HepG2 (cell line): ENCODE data around the gene CCND1. TPM values are rescaled to one million over a fixed set of nuclear protein-coding genes. Genes with fewer than 3 reads are reported as not detected.

Source experiments
- AKAP8 ChIP-seq: sonication (generic); formaldehyde crosslinking; IDR thresholded peaks from 2 replicates; pipeline ENCODE4 v1.5.1; 2020; ENCODE audit warnings: mild to moderate bottlenecking, missing genetic modification reagents
- DNMT1 ChIP-seq: sonication (generic); formaldehyde crosslinking; IDR thresholded peaks from 2 replicates; pipeline ENCODE4 v1.5.1; 2020; ENCODE audit warnings: mild to moderate bottlenecking, missing genetic modification reagents
- IKZF4 ChIP-seq: sonication (generic); formaldehyde crosslinking; IDR thresholded peaks from 2 replicates; pipeline ENCODE4 v1.5.1; 2020; ENCODE audit warnings: borderline replicate concordance, mild to moderate bottlenecking, low read depth, missing genetic modification reagents; ENCODE audit errors: not compliant biosample characterization
- MAZ ChIP-seq, 2 experiments: sonication (generic) in 1 of 2; formaldehyde crosslinking in 1 of 2; IDR thresholded peaks; 2 replicates each; pipeline versions ENCODE4 v1.5.0 to v1.6.1; 2012 to 2020; ENCODE audit warnings: low read depth in 2 of 2, mild to moderate bottlenecking in 2 of 2, borderline replicate concordance in 1 of 2, improper control_type of control experiment in 1 of 2, low read length in 1 of 2, missing genetic modification reagents in 1 of 2, moderate library complexity in 1 of 2
- PHF20 ChIP-seq: sonication (generic); formaldehyde crosslinking; IDR thresholded peaks from 2 replicates; pipeline ENCODE4 v1.5.0; 2020; ENCODE audit warnings: mild to moderate bottlenecking, missing genetic modification reagents
- SUZ12 ChIP-seq: fragments of 150-350 bp; IDR thresholded peaks from 2 replicates; pipeline ENCODE4 v1.6.1; 2014; ENCODE audit warnings: low read depth, low read length
- ZNF564 ChIP-seq: sonication (generic); formaldehyde crosslinking; IDR thresholded peaks from 2 replicates; pipeline ENCODE4 v1.8.1; 2023; ENCODE audit warnings: mild to moderate bottlenecking, missing genetic modification reagents
- ZNF720 ChIP-seq: sonication (generic); formaldehyde crosslinking; IDR thresholded peaks from 2 replicates; pipeline ENCODE4 v1.4.0; 2020; ENCODE audit warnings: missing genetic modification reagents
- ZNF766 ChIP-seq: sonication (generic); formaldehyde crosslinking; IDR thresholded peaks from 2 replicates; pipeline ENCODE4 v1.5.0; 2020; ENCODE audit warnings: missing genetic modification reagents, borderline replicate concordance
- polyA plus RNA-seq, 8 experiments: library from polyadenylated mRNA; depleted of rRNA in 3 of 8; stranded (reverse) in 7 of 8; unstranded in 1 of 8; fragments of >200 nt; fragmentation: Illumina TruSeq in 4 of 8; extraction: Trizol in 4 of 8; gene quantifications; 2 replicates each; pipeline versions ENCODE4 v1.2.1 to v1.2.3, GENCODE V29; 2011 to 2016; ENCODE audit warnings: low read depth in 4 of 8, missing spikeins in 1 of 8, mixed read lengths in 1 of 8; ENCODE audit not compliant: insufficient read depth in 1 of 8
- total RNA-seq, 5 experiments: library from RNA; depleted of rRNA; stranded (reverse); fragments of >200 nt; fragmentation: Illumina TruSeq; extraction: Trizol; gene quantifications; 2 replicates each; pipeline ENCODE4 v1.2.3, GENCODE V29; 2016; ENCODE audit warnings: low read depth in 1 of 5
- TF ChIP-seq, protein P1 (sequence below): sonication (generic); formaldehyde crosslinking; IDR thresholded peaks from 2 replicates; pipeline ENCODE4 v1.5.1; 2020; ENCODE audit warnings: mild to moderate bottlenecking, moderate library complexity, missing genetic modification reagents
- TF ChIP-seq, protein P2 (sequence below), 2 experiments: fragments of 450-650 bp in 1 of 2; sonication (generic) in 1 of 2; formaldehyde crosslinking in 1 of 2; IDR thresholded peaks; 2 replicates each; pipeline versions ENCODE4 v1.6.1 to v1.8.0; 2016 to 2022; ENCODE audit warnings: antibody characterized with exemption in 1 of 2, mild to moderate bottlenecking in 1 of 2, missing genetic modification reagents in 1 of 2
- TF ChIP-seq, protein P3 (sequence below): IDR thresholded peaks from 2 replicates; pipeline ENCODE4 v1.6.1; 2012; ENCODE audit warnings: low read length, improper control_type of control experiment

The CCND1 gene
- total and polyA plus RNA-seq, 2 of the 13 experiments (the other 11 are each of a cell fraction or from before 2014, with no cell fraction given) = 107 to 136 TPM

DNA sequence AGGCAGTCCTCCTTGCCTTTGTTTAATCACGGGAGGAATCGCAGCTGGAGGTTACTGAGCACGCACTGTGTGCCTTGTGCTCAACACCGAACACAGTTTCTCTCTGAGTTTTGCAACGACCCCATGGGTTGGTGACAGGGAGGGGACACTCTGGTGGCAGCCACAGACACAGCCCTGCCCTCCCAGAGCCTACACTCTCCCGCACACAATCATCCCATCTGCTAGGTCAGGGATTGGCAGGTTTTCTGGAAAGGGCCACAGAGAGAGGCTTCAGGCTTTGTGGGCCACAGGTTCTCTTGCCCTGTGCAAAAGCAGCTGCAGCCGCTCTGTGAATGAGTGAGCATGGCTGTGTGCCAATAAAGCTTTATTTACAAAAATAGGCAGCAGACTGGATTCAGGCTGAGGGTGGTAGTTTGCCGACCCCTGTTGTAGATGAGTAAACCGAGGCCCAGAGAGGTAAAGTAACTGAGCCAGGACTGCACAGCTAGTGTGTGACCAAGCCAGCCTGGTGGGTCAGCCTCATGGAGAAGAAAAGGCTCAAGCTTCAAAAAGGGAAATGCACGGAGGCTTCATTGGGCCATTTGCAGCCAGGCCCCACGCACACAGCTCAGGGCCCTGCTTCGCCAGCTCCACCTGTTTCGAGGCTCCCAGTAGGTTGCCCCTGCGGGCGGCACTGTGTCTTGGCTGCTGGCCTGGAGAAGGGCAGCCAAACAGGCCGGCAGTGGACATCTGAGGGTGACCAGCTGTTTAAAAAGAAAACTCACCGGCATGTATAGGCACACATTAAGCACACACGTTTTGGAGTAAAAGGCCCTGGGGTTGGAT lies 17.9 kb downstream of the CCND1 start (continued):
- TF ChIP-seq, protein P1, sequence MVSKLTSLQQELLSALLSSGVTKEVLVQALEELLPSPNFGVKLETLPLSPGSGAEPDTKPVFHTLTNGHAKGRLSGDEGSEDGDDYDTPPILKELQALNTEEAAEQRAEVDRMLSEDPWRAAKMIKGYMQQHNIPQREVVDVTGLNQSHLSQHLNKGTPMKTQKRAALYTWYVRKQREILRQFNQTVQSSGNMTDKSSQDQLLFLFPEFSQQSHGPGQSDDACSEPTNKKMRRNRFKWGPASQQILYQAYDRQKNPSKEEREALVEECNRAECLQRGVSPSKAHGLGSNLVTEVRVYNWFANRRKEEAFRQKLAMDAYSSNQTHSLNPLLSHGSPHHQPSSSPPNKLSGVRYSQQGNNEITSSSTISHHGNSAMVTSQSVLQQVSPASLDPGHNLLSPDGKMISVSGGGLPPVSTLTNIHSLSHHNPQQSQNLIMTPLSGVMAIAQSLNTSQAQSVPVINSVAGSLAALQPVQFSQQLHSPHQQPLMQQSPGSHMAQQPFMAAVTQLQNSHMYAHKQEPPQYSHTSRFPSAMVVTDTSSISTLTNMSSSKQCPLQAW (CRISPR knock-in tag) = peak; percentile 23; the same call in 1 of the 2 replicates
- TF ChIP-seq IKZF4 (no peak), PHF20 (CRISPR knock-in tag) (no peak), ZNF564 (CRISPR knock-in tag) (no peak), MAZ (IDR thresholded peaks at IDR 0.05; ENCODE audit: borderline replicate concordance, low read depth, low read length) (no peak), MAZ (CRISPR knock-in tag; IDR thresholded peaks at IDR 0.05; ENCODE audit: low read depth) (no peak), SUZ12 (no peak), DNMT1 (CRISPR knock-in tag) (no peak), ZNF766 (CRISPR knock-in tag) (no peak), AKAP8 (CRISPR knock-in tag) (no peak), ZNF720 (CRISPR knock-in tag) (0 out of 2 replicates have a peak, but pooled peaks have one; percentile 56)
- TF ChIP-seq, protein P2, sequence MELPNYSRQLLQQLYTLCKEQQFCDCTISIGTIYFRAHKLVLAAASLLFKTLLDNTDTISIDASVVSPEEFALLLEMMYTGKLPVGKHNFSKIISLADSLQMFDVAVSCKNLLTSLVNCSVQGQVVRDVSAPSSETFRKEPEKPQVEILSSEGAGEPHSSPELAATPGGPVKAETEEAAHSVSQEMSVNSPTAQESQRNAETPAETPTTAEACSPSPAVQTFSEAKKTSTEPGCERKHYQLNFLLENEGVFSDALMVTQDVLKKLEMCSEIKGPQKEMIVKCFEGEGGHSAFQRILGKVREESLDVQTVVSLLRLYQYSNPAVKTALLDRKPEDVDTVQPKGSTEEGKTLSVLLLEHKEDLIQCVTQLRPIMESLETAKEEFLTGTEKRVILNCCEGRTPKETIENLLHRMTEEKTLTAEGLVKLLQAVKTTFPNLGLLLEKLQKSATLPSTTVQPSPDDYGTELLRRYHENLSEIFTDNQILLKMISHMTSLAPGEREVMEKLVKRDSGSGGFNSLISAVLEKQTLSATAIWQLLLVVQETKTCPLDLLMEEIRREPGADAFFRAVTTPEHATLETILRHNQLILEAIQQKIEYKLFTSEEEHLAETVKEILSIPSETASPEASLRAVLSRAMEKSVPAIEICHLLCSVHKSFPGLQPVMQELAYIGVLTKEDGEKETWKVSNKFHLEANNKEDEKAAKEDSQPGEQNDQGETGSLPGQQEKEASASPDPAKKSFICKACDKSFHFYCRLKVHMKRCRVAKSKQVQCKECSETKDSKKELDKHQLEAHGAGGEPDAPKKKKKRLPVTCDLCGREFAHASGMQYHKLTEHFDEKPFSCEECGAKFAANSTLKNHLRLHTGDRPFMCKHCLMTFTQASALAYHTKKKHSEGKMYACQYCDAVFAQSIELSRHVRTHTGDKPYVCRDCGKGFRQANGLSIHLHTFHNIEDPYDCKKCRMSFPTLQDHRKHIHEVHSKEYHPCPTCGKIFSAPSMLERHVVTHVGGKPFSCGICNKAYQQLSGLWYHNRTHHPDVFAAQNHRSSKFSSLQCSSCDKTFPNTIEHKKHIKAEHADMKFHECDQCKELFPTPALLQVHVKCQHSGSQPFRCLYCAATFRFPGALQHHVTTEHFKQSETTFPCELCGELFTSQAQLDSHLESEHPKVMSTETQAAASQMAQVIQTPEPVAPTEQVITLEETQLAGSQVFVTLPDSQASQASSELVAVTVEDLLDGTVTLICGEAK (IDR thresholded peaks at IDR 0.05) = peak; percentile 79
- TF ChIP-seq, protein P2 (CRISPR knock-in tag; IDR thresholded peaks at IDR 0.05) = peak; percentile 99
- TF ChIP-seq, protein P3, sequence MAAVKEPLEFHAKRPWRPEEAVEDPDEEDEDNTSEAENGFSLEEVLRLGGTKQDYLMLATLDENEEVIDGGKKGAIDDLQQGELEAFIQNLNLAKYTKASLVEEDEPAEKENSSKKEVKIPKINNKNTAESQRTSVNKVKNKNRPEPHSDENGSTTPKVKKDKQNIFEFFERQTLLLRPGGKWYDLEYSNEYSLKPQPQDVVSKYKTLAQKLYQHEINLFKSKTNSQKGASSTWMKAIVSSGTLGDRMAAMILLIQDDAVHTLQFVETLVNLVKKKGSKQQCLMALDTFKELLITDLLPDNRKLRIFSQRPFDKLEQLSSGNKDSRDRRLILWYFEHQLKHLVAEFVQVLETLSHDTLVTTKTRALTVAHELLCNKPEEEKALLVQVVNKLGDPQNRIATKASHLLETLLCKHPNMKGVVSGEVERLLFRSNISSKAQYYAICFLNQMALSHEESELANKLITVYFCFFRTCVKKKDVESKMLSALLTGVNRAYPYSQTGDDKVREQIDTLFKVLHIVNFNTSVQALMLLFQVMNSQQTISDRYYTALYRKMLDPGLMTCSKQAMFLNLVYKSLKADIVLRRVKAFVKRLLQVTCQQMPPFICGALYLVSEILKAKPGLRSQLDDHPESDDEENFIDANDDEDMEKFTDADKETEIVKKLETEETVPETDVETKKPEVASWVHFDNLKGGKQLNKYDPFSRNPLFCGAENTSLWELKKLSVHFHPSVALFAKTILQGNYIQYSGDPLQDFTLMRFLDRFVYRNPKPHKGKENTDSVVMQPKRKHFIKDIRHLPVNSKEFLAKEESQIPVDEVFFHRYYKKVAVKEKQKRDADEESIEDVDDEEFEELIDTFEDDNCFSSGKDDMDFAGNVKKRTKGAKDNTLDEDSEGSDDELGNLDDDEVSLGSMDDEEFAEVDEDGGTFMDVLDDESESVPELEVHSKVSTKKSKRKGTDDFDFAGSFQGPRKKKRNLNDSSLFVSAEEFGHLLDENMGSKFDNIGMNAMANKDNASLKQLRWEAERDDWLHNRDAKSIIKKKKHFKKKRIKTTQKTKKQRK = no peak
